ENCODE data around the gene SMARCA2.

The SMARCA2 gene

DNA sequence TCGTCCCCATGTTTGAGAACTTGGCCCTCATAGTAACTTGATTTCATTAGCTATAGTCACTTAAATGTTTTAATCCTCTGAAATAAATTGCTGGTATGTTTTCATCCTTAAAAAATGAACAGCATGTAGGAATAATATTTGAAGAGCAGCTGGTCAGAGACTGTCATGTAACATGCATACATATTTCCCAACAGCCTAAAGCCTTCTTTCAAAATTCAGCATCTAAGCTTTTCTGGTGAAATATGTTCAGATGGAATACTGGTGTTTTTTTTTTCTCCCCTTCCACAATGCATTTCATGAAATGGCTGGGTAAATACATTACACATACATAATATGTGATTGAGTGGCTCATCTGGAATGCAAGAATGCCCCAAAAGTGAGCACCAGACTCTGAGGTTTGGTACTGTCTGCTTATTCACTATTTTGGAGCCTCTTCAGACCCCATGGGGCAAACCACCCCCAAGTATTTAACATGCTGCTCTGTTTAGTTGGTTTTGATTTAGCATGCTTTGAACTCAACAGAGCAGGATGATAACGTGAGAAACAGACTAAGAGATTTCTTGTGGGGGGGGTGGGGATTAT is 94.0 kb downstream of the SMARCA2 start:
- TF ChIP-seq, protein P1, sequence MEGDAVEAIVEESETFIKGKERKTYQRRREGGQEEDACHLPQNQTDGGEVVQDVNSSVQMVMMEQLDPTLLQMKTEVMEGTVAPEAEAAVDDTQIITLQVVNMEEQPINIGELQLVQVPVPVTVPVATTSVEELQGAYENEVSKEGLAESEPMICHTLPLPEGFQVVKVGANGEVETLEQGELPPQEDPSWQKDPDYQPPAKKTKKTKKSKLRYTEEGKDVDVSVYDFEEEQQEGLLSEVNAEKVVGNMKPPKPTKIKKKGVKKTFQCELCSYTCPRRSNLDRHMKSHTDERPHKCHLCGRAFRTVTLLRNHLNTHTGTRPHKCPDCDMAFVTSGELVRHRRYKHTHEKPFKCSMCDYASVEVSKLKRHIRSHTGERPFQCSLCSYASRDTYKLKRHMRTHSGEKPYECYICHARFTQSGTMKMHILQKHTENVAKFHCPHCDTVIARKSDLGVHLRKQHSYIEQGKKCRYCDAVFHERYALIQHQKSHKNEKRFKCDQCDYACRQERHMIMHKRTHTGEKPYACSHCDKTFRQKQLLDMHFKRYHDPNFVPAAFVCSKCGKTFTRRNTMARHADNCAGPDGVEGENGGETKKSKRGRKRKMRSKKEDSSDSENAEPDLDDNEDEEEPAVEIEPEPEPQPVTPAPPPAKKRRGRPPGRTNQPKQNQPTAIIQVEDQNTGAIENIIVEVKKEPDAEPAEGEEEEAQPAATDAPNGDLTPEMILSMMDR (IDR thresholded peaks at IDR 0.05; ENCODE audit: low read depth, low read length, missing control alignments) = no peak
- Histone ChIP-seq H3K27ac (no peak overlapping the region), H3K36me3 (replicated peaks) (no peaks in the 10 kb centered on the region), H3K4me3 (ENCODE audit: low read depth, low read length) (no peak overlapping the region), H3K27me3 (replicated peaks) (no peaks in the 10 kb centered on the region)
- peak; percentile 48 for DNase-seq
- in situ Hi-C loops (cut with HindIII; ENCODE audit: low pct_ligation_motif_present, low sequenced_read_pairs) = no loop called here

DNA sequence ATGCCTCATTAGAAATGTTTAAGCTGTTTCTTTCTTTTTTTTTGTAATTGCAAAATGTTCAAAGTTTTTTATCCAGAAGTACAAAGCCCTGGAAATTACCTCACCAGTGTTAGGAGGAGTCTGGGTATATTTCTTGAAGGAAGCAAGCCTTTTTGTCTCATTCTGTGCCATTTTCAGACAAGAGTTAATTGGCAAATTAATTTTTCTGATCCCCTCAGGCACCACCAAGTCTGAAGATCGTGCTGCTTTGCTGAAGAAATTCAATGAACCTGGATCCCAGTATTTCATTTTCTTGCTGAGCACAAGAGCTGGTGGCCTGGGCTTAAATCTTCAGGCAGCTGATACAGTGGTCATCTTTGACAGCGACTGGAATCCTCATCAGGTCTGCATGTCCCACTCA is 94.9 kb downstream of the SMARCA2 start:
- TF ChIP-seq, protein P1 (IDR thresholded peaks at IDR 0.05; ENCODE audit: low read depth, low read length, missing control alignments) = no peak
- H3K4me3 ChIP-seq (ENCODE audit: low read depth, low read length) = no peak overlapping the region
- DNase-seq = no peak
- H3K27me3 ChIP-seq (replicated peaks) = no peaks in the 10 kb centered on the region
- no peak overlapping the region for H3K27ac ChIP-seq
- H3K36me3 ChIP-seq (replicated peaks) = no peaks in the 10 kb centered on the region
- in situ Hi-C loops (cut with HindIII; ENCODE audit: low pct_ligation_motif_present, low sequenced_read_pairs) = no loop called here

DNA sequence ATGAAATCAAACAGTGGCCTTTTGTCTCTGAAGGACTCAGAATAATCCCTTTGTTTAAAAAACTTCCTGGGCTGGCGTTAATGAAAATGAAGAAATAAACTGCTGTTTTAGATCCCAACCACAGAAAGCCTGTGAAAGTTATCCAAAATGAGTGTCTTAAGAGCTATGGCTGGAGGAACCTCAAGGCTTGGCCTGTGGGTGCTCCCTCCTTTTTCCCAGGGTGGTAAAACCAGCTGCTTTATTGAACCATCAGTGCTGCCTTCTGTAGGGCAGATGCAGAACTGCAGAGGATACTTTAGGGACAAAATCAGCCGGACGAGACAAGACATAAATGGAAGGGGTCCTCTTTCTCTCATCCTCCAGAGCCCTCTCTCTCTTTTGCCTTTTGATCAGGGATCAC is 100.9 kb downstream of the SMARCA2 start:
- peak; percentile 14 for DNase-seq
- Histone ChIP-seq H3K27ac (no peak overlapping the region), H3K4me3 (ENCODE audit: low read depth, low read length) (no peak overlapping the region), H3K36me3 (replicated peaks) (no peaks in the 10 kb centered on the region), H3K27me3 (replicated peaks) (no peaks in the 10 kb centered on the region)
- in situ Hi-C loops (cut with HindIII; ENCODE audit: low pct_ligation_motif_present, low sequenced_read_pairs) = no loop called here
- TF ChIP-seq, protein P1 (IDR thresholded peaks at IDR 0.05; ENCODE audit: low read depth, low read length, missing control alignments) = peak; percentile 71

DNA sequence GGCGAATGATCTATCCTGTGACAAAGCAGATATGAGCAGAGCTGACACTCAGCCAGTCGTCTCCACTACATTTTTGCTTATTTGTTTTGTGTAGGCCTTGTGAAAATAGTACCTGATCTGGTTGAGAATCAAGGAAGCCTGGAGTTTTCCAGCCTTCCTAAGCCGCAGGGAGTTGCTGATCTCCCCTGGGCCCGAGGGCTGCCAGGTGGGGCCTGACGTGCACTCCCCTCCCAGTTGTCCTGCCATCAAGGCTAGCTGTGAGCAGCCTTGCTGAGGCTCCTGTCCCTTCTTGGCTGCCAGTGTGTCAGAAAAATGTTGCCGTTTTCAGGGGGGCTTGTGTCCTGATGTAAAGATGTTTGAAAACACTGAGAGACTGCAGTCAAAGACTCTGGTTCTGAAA is 102.4 kb downstream of the SMARCA2 start:
- in situ Hi-C loops (cut with HindIII; ENCODE audit: low pct_ligation_motif_present, low sequenced_read_pairs) = no loop called here
- no peak for DNase-seq
- H3K27ac ChIP-seq = no peak overlapping the region
- no peak overlapping the region for H3K4me3 ChIP-seq (ENCODE audit: low read depth, low read length)
- no peaks in the 10 kb centered on the region for H3K36me3 ChIP-seq (replicated peaks)
- H3K27me3 ChIP-seq (replicated peaks) = no peaks in the 10 kb centered on the region
- TF ChIP-seq, protein P1 (IDR thresholded peaks at IDR 0.05; ENCODE audit: low read depth, low read length, missing control alignments) = no peak

DNA sequence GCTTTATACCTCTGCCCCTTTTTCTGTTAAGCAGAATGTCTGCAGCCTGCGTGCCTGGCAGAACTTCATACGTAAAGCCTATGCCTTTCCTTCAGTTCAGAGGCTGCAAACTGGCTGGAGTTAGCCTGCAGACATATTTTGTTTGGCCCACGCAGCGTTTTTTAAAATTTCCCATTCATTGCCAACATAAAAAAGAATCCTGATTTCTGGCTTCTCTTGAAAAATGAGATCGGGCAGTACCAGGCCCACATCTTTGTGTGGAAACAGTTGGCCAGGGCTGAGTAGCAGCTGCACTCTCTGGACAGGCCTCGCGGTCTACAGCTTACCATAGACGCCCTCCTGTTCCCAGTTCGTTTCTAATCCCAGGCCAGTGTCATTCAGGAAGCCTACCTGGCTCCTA is 104.4 kb downstream of the SMARCA2 start:
- Histone ChIP-seq H3K27ac (no peak overlapping the region), H3K4me3 (ENCODE audit: low read depth, low read length) (no peak overlapping the region), H3K27me3 (replicated peaks) (no peaks in the 10 kb centered on the region), H3K36me3 (replicated peaks) (no peaks in the 10 kb centered on the region)
- in situ Hi-C loops (cut with HindIII; ENCODE audit: low pct_ligation_motif_present, low sequenced_read_pairs) = no loop called here
- TF ChIP-seq, protein P1 (IDR thresholded peaks at IDR 0.05; ENCODE audit: low read depth, low read length, missing control alignments) = no peak
- DNase-seq = no peak

All from brain microvascular endothelial cell (primary cell).